Choroid plexus epithelial cell (primary cell): ENCODE data around the gene SCARB2.

Experiments used
- DNase-seq: peaks from one replicate; pipeline ENCODE4 v3.0.0-alpha.2; 2010; ENCODE audit warnings: low read depth
- H3K4me3 ChIP-seq: 2 replicates; pipeline ENCODE4 v1.5.1; 2011; ENCODE audit warnings: low read depth, mild to moderate bottlenecking, control low read depth, low read length, moderate library complexity
- TF ChIP-seq, protein P1 (sequence below): conservative IDR thresholded peaks from 2 replicates; pipeline ENCODE4 v1.5.1; 2011; ENCODE audit warnings: low read depth, mild to moderate bottlenecking, control low read depth, inconsistent platforms, low read length, moderate library complexity

Gene SCARB2

DNA sequence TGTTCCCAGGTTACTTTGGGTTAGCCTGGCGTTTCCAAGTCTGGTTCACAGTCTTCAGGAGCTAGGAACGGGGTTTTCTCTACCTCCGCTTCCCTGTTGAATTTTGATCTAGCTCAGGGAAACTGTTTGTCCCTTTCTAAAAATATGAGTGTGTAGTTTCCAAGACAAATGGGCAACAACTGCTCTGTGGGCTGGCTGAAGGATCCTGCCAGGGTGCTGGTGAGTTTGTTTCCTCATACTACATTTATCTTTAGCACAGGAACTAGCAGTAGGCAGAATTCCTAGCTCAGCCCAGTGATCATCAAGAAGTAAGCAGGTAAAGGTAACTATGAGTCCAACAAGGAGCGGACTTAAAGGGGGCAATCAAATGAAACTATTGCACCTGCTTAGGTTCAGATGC, 24.6 kb upstream of the SCARB2 start:
- TF ChIP-seq, protein P1, sequence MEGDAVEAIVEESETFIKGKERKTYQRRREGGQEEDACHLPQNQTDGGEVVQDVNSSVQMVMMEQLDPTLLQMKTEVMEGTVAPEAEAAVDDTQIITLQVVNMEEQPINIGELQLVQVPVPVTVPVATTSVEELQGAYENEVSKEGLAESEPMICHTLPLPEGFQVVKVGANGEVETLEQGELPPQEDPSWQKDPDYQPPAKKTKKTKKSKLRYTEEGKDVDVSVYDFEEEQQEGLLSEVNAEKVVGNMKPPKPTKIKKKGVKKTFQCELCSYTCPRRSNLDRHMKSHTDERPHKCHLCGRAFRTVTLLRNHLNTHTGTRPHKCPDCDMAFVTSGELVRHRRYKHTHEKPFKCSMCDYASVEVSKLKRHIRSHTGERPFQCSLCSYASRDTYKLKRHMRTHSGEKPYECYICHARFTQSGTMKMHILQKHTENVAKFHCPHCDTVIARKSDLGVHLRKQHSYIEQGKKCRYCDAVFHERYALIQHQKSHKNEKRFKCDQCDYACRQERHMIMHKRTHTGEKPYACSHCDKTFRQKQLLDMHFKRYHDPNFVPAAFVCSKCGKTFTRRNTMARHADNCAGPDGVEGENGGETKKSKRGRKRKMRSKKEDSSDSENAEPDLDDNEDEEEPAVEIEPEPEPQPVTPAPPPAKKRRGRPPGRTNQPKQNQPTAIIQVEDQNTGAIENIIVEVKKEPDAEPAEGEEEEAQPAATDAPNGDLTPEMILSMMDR = no peak
- DNase-seq = no peak
- no peak overlapping the region for H3K4me3 ChIP-seq

DNA sequence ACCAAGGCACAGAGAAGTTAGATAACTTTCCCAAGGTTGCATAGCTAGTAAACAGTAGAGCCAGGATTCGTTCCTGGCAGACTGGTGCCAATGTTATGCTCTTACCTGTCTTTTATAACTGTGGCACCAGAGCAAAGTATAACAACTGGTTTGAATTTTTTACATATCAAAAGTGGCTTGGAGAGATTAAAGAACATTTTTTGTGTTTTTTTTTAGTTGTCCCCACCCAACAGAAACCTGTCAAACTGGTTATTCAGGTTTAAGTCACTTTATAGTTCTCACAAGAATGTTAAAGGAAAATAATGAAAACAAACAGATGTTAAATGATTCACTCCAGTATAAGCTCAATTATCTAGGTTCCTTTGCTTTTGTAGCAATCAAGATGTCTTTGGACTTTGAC, 22.3 kb upstream of the SCARB2 start:
- TF ChIP-seq, protein P1 = no peak
- H3K4me3 ChIP-seq = no peak overlapping the region
- no peak for DNase-seq

GRCh38 chr4:76235407-76235806, 21.8 kb upstream of the SCARB2 start:
- H3K4me3 ChIP-seq = no peak overlapping the region

DNA sequence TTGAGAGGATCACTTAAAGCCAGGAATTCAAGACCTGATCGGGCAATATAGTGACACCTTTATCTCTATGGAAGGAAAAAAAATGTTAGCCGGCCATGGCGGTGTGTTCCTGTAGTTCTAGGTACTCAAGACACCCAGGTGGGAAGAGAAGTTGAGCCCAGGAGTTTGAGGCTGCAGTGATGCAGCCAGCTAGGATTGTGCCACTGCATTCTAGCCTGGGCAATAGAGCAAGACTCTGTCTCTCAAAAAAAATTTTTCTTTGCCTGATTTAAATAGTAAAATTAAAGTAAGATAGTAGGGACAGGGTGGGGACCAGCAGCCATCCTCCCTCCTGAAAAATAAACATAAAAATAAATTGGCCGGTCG, 21.0 kb upstream of the SCARB2 start:
- TF ChIP-seq, protein P1 = no peak
- H3K4me3 ChIP-seq = peak overlapping the region; percentile 58
- no peak for DNase-seq

More at GRCh38 chr4:76235407-76235806, 21.8 kb upstream of the SCARB2 start:
- TF ChIP-seq, protein P1 = no peak
- no peak for DNase-seq

DNA sequence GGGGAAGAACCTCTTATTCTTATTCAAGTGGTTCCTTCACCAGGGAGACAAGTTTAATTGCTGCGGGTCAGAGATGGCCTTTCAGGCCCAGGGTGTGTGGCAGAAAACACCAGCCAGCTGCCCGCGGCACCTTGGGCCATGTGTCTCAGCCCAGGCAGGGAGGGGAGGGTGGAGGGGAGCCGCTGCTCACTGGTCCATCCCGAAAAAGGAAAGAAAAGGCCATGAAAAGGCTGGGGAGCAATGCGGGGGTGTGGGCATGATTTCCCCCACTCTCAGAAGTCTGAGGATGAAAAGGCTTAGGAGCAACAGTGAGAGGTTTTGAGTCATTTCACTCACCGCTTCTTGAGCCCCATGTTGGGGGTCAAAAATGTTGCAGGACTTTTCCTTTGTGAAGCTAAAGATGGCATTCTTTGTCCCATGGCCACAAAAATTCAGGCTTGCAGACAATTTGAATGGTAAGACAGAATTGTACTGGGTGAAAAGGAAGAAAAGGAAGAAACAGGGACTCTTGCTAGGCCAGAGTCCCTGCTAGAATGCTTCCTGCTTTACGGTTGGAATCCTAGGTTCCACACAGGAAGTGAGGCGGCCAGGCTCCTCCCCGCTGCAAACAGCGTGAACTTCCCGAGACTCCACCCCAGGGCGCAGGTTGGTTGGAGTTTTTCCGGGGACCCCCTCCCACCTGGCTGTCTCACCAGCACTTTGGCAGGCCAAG, 20.5 kb upstream of the SCARB2 start:
- peak overlapping the region; percentile 58 for H3K4me3 ChIP-seq
- DNase-seq = peak; percentile 34
- TF ChIP-seq, protein P1 = no peak

- DNase-seq = peak; percentile 21
- peak overlapping the region; percentile 58 for H3K4me3 ChIP-seq
- TF ChIP-seq, protein P1 = no peak
Measured at GRCh38 chr4:76233529-76233928, 19.9 kb upstream of the SCARB2 start.

- no peak for DNase-seq
- peak overlapping the region; percentile 58 for H3K4me3 ChIP-seq
- TF ChIP-seq, protein P1 = no peak
Measured at GRCh38 chr4:76233083-76233482, 19.5 kb upstream of the SCARB2 start.
